ENCODE measurements around the gene HSPA12B.

HSPA12B gene

GRCh38 chr20:3795511-3796468 lies 63.3 kb downstream of the HSPA12B start, which contains the start of gene CDC25B (continued):
- TF ChIP-seq ZNF202 (tag by site-specific recombination; IDR thresholded peaks at IDR 0.05; ENCODE audit: borderline replicate concordance) = 0 out of 2 replicates have a peak, but pooled peaks have one; percentile 51
- peak; percentile 80 for TF ChIP-seq ZNF629 (tag by site-specific recombination; IDR thresholded peaks at IDR 0.05)
- no peak for TF ChIP-seq ZNF488 (tag by site-specific recombination; IDR thresholded peaks at IDR 0.05)
- peak; percentile 97 for TF ChIP-seq ZNF24 (tag by site-specific recombination; IDR thresholded peaks at IDR 0.05)
- TF ChIP-seq HOXD13 (CRISPR knock-in tag; IDR thresholded peaks at IDR 0.05; ENCODE audit: borderline replicate concordance) = no peak
- TF ChIP-seq ZNF391 (tag by site-specific recombination; IDR thresholded peaks at IDR 0.05; ENCODE audit: borderline replicate concordance, low read depth) = peak; percentile 74; the same call in 1 of the 2 replicates
- TF ChIP-seq HIC1 (tag by site-specific recombination; IDR thresholded peaks at IDR 0.05) = no peak
- TF ChIP-seq ZNF324 (tag by site-specific recombination; IDR thresholded peaks at IDR 0.05) = 0 out of 2 replicates have a peak, but pooled peaks have one; percentile 27
- no peak for TF ChIP-seq ZNF701 (tag by site-specific recombination; IDR thresholded peaks at IDR 0.05)
- TF ChIP-seq KLF8 (tag by site-specific recombination; IDR thresholded peaks at IDR 0.05) = peak; percentile 68
- TF ChIP-seq ZFP37 (tag by site-specific recombination; IDR thresholded peaks at IDR 0.05) = 0 out of 2 replicates have a peak, but pooled peaks have one; percentile 53
- TF ChIP-seq YY1 (tag by site-specific recombination; IDR thresholded peaks at IDR 0.05) = 0 out of 2 replicates have a peak, but pooled peaks have one; percentile 31
- peak; percentile 63; the same call in 1 of the 2 replicates for TF ChIP-seq ZNF121 (tag by site-specific recombination; IDR thresholded peaks at IDR 0.05)
- peak; percentile 42; the same call in 1 of the 2 replicates for TF ChIP-seq ZNF366 (tag by site-specific recombination; conservative IDR thresholded peaks at IDR 0.05)
- TF ChIP-seq GLIS2 (tag by site-specific recombination; IDR thresholded peaks at IDR 0.05) = peak; percentile 88
- TF ChIP-seq ZNF423 (tag by site-specific recombination; IDR thresholded peaks at IDR 0.05) = peak; percentile 95
- TF ChIP-seq ZNF792 (tag by site-specific recombination; IDR thresholded peaks at IDR 0.05) = no peak
- TF ChIP-seq MZF1 (tag by site-specific recombination; IDR thresholded peaks at IDR 0.05; ENCODE audit: borderline replicate concordance) = peak; percentile 34; the same call in 1 of the 2 replicates
- TF ChIP-seq SP3 (tag by site-specific recombination; IDR thresholded peaks at IDR 0.05) = peak; percentile 79
- TF ChIP-seq MYNN (tag by site-specific recombination; IDR thresholded peaks at IDR 0.05; ENCODE audit: borderline replicate concordance) = no peak
- TF ChIP-seq IKZF3 (tag by site-specific recombination; IDR thresholded peaks at IDR 0.05) = peak; percentile 94; the same call in 1 of the 2 replicates
- no peak for TF ChIP-seq ZNF148 (tag by site-specific recombination; IDR thresholded peaks at IDR 0.05; ENCODE audit: borderline replicate concordance)
- TF ChIP-seq PRDM10 (tag by site-specific recombination; IDR thresholded peaks at IDR 0.05) = peak; percentile 63
- TF ChIP-seq PRDM4 (tag by site-specific recombination; IDR thresholded peaks at IDR 0.05) = 0 out of 2 replicates have a peak, but pooled peaks have one; percentile 40
- peak; percentile 85 for TF ChIP-seq SP2 (tag by site-specific recombination; IDR thresholded peaks at IDR 0.05)
- TF ChIP-seq ZNF302 (tag by site-specific recombination; IDR thresholded peaks at IDR 0.05; ENCODE audit: low read depth) = no peak
